GM19463 (cell line): Measurements from ENCODE around the gene RING1.

Source experiments
- ATAC-seq: cut with Tn5 transposase; IDR thresholded peaks from one replicate; pipeline ENCODE4 v1.9.1; 2021; ENCODE audit warnings: mild to moderate bottlenecking, moderate library complexity; ENCODE audit not compliant: unreplicated experiment

The RING1 gene

DNA sequence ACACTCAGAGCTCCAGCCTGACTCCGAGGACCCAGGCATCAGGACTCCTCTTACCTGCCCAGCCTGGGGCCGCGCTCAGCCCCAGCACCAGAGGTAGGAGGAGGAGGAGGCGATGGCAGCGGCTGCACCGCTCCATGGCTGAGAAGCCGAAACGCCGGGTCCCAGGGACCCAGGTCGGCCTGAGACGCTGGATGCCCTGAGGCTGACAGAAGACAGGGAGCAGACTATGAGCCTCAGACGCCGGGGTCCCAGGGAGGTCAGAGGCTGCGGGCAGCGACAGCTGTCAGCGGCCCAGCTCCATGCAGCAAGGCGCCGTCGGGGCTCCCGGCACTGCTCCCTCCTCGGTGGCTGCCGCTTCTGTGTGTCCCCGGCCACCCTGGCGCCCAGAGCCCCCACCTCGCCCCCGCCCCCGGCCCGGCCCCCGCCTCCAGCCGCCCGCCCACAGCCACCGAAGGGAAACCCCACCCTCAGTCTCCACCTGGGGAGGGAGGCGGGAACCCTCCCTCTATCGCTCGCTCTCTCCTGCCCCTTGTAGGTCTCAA, 16.1 kb upstream of the RING1 start, which contains the start of gene COL11A2:
Gene COL11A2, minus strand, starts transcription at position 363 of the 542 bp plus-strand sequence. Its CDS starts 227 bp downstream, at position 136.
- no peak for ATAC-seq

DNA sequence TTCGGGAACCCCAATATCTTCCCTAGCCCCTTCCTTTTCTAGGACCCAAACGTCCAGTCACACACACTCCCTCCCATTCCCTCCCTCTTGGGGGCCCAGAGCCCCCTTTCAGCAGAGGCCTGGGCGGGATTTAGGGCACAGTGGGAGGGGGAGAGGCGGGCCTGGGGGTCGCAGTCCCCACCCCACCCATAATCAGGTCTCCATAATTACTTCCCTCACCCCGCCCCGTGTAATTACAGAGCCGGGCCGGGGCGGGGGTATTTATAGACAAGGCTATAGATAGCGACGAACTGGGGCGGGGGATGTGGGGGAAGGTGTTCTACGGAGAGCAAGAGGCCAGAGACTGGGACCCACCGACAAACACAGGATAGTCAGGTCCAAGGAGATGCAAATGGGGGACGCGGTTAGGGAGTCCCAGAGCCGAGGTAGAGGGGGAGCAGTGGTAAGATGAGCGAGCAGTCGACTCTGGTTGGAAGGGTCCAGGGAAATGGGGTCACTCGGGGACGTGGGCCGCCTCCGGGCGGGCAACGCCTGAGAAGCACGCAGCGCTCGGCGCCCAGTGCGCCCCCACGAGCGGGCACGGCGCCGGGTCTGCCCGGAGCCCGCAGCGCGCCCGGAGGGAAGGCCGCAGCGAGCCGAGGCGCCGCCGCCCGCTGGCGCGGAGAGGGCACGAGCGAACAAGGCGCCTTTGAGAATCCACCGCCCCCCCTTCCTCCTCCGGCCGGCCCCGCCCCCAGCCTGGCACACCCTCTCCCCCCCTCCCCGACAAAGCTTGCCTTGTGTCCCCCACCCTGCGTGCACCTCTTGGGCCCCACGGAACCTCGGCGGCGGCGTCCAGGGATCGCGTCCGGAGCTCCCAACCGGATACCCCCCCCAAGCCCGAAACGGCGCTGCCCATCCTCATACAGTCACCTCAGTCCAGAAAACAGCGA, 15.4 kb upstream of the RING1 start:
- no peak for ATAC-seq

DNA sequence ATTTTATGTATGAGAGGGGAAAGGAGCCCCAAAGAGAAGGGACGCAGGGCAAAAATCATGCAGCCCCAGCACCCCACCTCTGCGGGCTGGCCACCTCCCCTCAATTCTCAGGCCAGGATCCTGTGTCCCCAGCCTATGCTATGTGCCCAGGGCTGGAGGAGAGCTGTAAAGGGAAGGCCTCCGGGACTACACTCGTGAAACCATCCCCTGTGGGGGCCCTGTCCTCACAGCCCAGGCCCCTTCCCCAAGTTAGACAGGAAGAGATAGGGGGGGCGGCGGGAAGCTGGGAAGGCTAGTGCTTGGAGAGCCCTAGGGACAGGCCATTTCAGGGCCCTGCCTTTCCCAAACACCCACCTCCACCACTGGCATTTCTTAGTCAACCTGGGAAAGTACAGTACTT, 14.7 kb upstream of the RING1 start:
- no peak for ATAC-seq

DNA sequence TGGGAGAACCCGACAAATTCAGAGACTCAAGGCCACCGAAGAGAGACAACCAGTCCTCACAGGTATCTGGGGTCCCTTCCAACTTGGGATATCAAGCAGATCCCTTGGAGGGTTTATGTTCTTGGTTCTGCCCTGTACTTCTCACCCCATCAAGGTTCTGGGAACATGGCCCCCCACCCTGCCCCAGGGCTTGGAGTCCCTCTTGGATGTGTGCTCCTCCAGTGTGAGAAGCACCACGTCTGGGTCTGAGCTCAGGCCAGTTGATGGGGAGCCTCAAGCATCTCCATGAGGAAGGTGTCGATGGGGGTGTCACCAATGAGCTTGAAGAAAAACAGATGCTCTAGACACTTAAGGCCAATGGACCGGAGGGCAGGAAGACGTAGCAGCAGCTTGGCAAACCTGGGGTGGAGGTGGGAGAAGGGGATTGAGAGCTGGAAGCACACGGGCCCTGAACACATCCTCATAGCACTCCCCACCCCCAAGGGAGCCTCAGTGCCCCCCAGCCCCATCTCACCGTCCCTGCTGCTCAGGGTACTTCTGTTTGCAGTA, 13.8 kb upstream of the RING1 start:
- no peak for ATAC-seq

DNA sequence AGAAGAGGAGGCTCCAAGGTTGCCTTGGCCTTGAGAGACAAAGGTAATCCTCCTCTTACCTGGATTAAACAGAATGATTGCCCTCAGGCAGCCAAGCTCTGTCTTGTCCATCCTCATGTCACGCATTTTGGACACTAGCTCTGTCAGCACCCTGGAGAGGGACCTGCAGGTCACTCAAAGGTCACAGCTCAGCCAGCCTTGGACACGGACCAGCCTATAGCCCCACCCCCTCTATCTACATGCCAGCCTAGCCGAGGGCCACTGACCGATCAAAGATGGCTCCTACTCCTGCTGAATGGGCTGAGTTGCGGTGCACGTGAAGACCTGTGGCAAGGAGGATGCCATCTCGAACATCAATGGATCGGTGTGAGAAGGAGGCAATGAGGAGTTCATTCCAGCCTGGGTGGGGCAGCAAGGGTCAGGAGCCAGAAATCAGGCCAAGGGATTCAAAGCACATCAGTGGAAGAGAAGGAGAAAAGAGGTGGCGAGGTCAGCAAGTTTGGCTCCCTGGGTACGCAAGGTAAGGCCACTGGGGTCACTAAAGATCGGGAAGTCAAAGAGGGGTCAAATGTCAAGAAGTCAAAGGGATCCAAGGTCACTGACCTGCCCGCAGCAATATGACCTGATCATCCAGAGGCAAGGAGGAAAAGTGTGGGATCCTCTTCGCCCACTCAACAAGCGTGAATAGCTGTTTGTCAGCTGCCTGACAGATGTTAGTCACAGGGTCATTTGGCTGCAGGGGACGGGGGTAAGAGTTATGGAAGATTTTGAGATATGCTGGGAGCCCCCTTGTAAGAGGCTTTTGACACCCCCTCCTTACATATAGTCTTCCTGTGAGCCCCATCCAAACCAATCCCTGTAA, 12.8 kb upstream of the RING1 start:
- ATAC-seq = no peak

DNA sequence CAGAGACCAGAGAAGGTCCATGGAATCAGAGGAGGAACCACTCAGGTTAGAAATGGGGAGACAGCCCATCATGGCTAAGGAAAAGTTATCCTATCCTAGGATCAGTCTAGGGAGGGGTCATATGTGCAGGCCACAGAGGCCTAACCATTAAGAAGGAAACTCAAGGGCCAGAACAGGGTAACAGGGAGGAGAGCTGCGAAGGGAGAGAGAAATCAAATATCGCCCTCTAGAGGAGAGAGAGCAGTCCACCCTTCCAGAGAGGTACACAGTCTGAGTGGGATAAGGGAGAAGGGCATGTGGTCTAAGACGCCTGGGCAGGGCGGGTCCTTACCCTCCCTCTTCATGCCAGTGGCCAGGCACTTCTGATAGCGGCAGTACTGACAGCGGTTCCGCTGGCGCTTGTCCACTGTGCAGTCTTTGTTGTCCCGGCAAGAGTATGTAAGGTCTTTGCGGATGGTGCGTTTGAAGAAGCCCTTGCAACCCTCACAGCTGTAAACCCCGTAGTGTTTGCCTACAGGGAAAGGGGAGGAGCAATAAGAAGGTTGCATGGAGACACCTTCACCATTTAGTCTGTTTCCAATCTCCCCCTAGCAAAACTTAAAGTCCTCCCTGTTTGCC, 10.8 kb upstream of the RING1 start:
- no peak for ATAC-seq

DNA sequence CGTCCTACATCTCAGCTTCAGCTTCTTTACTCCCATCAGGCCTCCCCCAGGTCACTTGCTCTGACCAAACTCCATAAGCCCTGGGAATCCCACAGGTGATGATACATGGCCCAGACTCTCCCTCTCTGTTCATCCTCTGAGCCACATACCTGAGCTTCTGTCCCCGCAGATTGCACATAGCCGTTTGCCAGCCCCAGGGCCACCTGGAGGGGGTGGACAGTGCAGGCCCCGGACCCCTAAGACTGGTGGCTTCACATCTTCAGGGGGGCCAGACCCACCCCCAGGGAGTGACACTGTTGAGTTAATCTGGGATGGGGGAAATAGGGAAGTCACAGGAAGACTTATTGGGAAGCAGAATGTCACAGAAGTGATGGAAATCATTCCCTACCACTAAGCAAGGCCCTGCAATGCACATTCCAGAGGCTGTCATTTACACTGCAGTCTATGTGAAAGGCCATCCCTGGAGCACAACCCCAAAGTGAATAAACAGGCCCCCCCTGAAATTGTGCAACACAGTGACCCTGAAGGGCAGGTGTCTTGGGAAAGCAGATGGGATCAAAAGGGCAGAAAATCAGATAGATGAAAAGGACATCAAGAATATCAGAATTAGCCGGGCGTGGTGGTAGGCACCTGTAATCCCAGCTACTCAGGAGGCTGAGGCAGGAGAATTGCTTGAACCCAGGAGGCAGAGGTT, 10.0 kb upstream of the RING1 start:
- no peak for ATAC-seq

DNA sequence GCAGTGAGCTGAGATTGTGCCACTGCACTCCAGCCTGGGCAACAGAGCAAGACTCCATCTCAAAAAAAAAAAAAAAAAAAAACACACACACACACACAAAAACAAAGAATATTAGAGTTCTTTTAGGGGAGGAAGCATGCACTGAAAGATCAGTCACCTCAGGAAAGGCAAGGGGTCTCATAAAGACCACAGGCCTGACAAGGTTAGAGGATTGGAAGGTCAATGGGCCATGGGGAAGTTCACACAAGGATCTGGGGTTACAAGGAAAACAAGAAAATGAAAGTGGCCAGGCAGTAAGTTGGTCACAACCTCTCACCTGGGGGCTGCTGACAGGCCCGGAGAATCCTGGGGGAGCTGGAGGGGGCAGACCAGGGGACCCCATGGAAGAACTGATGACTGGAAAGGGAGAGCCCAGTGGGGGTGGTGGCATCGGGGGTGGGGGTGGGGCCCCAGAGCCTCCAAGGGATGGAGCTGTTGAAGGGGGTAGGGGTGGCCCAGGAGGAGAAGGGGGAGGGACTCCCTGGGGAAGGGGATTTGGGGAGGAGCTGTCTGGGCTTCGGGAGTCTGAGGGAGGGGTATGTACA, 9.4 kb upstream of the RING1 start:
- no peak for ATAC-seq

DNA sequence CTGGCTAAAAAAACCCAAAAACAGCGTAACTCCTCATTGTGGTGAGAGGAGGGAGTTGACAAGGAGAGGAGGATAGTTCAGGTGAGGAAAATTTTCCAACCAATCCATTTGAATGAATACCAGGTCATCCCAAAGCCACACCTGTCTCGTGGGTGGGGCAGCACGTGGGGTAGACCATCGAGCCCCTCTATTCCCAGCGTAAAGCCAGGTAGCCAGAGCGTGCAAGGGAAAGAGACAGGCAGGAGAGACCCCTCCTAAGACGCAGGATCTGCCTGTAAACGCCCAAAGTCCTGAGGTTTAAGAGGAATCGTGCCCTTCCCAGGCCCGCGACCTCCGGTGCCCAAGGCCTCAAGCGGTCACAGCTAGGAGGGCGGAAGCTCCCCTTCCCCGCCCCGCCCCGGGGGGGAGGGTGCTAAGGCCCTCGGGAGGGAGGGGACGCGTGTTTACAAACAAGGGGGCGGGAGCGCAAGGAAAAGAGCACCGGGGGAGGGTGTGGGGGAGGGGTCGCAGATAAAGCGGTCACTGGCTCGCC, 8.5 kb upstream of the RING1 start:
- ATAC-seq = peak; percentile 31

DNA sequence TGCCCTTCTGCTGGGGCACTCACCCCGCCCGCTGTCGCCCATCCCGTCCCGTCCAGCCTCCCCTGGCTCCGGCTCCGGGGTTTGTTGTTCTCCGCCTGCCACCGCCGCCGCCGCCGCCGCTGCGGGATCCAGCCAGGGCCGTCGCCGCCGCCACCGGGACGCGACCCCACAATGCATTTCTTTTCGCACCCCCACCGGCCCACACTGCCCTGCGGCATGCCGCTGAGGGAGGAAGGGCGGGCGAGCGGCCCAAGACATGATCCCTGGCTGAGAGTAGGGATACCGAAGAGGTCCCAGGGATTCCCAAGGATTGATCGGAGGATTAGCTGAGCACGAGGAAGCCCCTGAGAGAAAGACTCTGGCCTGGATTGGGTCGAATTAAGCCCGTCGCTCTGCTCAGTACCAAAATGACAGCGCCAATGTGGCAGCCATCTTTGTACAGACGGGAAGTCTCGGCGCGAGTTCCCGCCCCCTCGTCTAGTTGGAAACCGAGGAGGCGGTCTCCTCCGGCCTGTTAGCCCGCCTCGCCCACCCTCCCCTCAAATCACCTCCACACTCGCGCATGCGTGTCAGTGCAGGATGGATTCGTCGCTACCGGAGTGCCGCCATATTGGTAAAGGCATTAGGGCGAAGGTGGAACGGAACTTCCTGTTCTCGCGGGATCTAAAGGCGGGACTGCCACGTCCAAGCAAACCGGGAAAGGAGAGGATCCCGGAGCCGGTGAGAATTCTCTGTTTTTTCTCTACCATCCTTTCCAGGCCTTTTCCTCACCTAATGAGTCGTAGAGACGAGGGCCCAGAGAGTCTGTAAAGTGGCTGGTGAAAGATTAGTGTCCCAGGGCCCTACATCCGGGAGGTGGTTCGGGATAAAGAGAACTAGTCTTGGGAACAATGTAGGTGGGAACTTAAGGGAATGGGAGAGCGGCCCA, 7.8 kb upstream of the RING1 start, which contains the start of the genes RXRB and SLC39A7:
Gene RXRB, minus strand, starts transcription at position 447 of the 928 bp plus-strand sequence. Its CDS starts 189 bp downstream, at position 258.
Gene SLC39A7, plus strand, starts transcription at position 649 of the 928 bp plus-strand sequence. CDS start 379 bp downstream, outside the sequence.
- peak; percentile 46 for ATAC-seq

DNA sequence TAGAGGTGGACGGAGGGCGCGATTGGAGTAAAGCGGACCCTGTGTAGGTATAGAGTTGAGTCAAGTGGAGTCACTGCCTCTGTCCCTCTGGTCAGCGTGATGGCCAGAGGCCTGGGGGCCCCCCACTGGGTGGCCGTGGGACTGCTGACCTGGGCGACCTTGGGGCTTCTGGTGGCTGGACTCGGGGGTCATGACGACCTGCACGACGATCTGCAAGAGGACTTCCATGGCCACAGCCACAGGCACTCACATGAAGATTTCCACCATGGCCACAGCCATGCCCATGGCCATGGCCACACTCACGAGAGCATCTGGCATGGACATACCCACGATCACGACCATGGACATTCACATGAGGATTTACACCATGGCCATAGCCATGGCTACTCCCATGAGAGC, 7.2 kb upstream of the RING1 start:
- ATAC-seq = no peak

DNA sequence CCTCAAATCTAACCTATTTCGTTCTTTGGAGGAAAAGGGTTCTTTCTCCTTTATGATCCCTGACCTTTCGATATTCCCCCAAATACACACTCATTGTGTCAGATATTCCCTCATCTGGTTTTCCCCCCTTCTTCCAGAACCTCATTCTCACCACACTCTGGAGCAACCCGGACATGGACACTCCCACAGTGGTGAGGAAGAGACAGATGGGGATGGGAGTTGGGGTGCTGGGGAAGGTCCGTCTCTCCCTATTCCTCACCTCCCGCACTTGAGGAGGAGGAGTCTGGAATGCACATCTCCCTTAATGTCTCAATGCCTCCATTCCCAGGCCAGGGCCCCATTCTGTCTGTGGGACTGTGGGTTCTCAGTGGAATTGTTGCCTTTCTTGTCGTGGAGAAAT, 6.4 kb upstream of the RING1 start:
- no peak for ATAC-seq

DNA sequence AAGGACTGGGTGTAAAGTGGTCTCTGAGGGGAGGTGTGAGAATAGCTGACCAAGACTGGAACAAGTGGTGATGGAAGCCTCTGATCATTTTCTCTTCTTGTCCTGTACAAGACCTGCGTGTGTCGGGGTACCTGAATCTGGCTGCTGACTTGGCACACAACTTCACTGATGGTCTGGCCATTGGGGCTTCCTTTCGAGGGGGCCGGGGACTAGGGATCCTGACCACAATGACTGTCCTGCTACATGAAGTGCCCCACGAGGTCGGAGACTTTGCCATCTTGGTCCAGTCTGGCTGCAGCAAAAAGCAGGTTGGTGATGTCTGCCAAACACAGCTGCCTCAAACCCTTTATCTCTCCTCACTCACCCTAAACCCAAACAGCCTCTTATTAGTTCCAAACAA, 5.5 kb upstream of the RING1 start:
- no peak for ATAC-seq

DNA sequence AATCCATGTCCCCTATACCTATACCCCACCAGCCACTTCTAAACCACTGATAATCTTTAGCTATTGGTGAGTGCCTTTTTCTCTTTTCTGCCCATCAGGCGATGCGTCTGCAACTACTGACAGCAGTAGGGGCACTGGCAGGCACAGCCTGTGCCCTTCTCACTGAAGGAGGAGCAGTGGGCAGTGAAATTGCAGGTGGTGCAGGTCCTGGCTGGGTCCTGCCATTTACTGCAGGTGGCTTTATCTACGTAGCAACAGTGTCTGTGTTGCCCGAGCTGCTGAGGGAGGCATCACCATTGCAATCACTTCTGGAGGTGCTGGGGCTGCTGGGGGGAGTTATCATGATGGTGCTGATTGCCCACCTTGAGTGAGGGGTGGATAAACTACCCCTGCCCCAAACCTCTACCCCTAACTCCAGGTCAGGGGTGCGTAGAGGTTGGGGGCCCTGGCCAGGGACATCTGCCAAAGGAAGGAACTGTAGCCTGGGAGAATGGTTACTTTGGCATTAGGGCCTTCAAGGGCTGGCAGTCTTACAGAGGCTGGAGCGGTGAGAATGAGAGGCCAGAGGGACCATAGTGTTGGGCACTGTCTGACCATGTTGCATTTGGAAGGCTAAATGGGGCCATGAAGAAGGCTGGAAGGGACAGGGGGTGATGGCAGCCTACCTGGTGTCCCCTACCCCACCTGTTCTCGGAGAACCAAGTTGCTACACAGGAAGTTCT, 4.7 kb upstream of the RING1 start:
- no peak for ATAC-seq

DNA sequence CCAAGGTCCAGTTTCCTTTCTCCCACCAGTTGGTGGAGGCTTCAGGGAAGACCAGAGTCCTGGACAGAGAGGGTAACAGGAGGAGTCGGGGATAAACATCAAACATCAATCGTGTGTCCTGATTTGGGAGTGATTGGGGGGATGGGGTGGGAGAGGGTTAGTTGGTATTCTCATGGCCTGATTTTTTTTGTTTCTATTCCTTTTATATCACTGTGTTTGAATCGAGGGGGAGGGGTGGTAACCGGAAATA, 4.2 kb upstream of the RING1 start:
- ATAC-seq = no peak

DNA sequence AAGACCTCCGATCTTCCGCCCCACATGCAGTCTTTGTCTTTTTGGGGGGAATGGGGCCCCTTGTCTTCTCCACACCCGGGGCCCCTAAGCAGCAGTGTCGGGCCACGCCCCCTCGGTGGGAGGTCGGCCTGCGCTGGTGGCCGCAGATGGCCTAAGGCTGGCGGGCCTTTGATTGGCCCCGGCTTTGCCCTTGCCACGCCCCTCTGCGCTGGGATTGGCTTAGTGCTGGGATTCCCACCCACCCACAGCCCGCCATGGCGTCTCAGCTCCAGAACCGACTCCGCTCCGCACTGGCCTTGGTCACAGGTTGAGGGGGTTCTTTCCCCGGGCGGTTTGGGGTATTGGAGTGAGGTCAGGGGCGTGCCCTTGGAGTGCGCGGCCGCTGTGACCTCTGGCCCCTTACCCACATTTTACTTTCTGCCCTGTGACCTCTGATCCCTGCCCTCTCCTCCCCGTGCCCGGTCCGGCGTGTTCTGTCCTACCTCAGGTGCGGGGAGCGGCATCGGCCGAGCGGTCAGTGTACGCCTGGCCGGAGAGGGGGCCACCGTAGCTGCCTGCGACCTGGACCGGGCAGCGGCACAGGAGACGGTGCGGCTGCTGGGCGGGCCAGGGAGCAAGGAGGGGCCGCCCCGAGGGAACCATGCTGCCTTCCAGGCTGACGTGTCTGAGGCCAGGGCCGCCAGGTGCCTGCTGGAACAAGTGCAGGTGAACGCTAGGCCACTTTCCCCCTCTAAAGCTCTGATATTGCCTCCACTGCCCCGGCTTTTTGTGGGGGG, 3.7 kb upstream of the RING1 start, which contains the start of gene HSD17B8:
Gene HSD17B8, plus strand, starts transcription at position 241 of the 776 bp plus-strand sequence. Its CDS starts 14 bp downstream, at position 255.
- peak; percentile 64 for ATAC-seq
